GM12801 (cell line): Measurements from ENCODE around the gene CD163.

ENCODE experiments used
- CTCF ChIP-seq: IDR thresholded peaks from one replicate; pipeline ENCODE4 v1.5.1; 2011; ENCODE audit warnings: control low read depth; ENCODE audit not compliant: insufficient read length; ENCODE audit errors: extremely low read depth

CD163 gene

GRCh38 chr12:7448099-7448498, 55.5 kb downstream of the CD163 start:
- no peak for TF ChIP-seq CTCF

GRCh38 chr12:7444537-7444936, 59.0 kb downstream of the CD163 start:
- no peak for TF ChIP-seq CTCF

GRCh38 chr12:7444076-7444475, 59.5 kb downstream of the CD163 start, which contains the start of gene CD163L1:
Gene CD163L1, minus strand, starts transcription at chr12:7444153. Its CDS starts 26 bp downstream, at chr12:7444127.
- no peak for TF ChIP-seq CTCF

- no peak for TF ChIP-seq CTCF
These were observed 62.4 kb downstream of the CD163 start for GRCh38 chr12:7441216-7441615.

GRCh38 chr12:7439579-7440505, 63.7 kb downstream of the CD163 start:
- TF ChIP-seq CTCF: no peak

- TF ChIP-seq CTCF: no peak
These were observed 68.9 kb downstream of the CD163 start for GRCh38 chr12:7434670-7435069.

- TF ChIP-seq CTCF: no peak
These were observed 70.2 kb downstream of the CD163 start for GRCh38 chr12:7433276-7433822.
